Measurements from ENCODE around the gene NOP53.

NOP53 gene

DNA sequence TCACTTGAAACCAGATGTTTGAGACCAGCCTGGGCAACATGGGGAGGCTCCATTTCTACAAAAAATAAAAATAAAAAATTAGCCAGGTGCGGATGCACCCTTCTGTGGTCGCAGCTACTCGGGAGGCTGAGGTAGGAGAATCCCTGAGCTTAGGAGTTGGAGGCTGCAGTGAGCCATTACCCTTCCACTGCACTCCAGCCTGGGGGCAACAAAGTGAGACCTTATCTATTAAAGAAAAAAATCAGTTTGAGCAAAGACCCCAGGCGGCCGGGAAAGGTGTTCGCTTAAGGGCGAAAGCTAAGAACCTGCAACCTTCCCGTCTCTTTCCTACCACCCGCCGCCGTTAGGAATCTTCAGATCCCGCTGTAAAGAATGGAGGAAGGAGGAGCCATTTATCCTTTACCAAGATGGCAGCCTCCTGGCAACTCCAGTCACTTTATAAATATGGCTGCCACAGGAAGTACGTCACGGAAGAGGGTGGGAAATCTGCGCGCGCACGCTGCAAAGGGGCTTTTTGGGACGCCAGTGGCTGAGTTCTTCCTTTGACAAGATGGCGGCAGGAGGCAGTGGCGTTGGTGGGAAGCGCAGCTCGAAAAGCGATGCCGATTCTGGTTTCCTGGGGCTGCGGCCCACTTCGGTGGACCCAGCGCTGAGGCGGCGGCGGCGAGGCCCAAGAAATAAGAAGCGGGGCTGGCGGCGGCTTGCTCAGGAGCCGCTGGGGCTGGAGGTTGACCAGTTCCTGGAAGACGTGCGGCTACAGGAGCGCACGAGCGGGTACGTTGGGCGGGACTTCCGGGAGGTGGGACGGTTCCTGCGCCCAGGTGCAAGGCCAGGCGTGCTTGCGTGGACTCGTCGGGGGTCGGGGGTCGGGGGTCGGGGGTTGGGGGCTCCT is at the start of gene NOP53:
TSS of gene NOP53 (plus strand) at position 537 of the 892 bp plus-strand sequence. CDS start at position 551, 14 bp downstream.
- Histone ChIP-seq H3K9me3 (ENCODE audit: control insufficient read depth in 1 of 2, low read length in 2 of 2) (no peaks in the 10 kb centered on the region), H3K4me1 (ENCODE audit: control insufficient read depth in 1 of 2, insufficient read depth in 2 of 2, low read length in 2 of 2) (peaks cover 0 to 24% of the 10 kb centered on the region in 2 donors), H3K27me3 (ENCODE audit: low read depth, low read length) (no peaks in the 10 kb centered on the region), H3K4me3 (ENCODE audit: low read depth in 1 of 2, low read length in 2 of 2) (peak within 1 kb of the TSS; percentile 45 to 69), H3K27ac (ENCODE audit: low read length) (peak within 1 kb of the TSS; percentile 63), H3K36me3 (ENCODE audit: control insufficient read depth in 1 of 2, insufficient read depth in 2 of 2, low read length in 2 of 2) (peaks cover 15 to 33% of the 10 kb centered on the region in 2 donors)

DNA sequence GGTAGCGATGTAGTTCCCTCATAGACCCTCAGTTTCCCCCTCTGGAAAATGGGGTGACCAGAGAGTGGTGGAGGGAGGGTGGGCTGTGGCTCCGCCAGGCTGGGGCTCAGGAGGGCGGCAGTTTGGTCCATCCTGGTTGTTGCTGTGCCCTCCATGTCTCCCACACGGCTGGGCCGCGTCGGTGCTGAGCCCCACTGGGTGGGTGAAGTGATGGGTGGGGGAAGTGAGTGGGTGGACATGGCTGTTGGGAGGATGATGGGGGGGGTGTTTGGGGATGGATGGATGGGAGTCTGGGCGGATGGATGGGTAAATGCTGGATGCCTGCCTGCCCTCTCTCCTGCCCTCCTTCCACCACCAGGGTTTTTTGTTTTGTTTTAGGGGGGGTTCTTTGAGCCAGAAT is 48.7 kb upstream of the NOP53 start:
- Histone ChIP-seq H3K36me3 (ENCODE audit: control insufficient read depth in 1 of 2, insufficient read depth in 2 of 2, low read length in 2 of 2) (peaks cover 0 to 37% of the 10 kb centered on the region in 2 donors), H3K4me3 (ENCODE audit: low read depth in 1 of 2, low read length in 2 of 2) (no peak overlapping the region), H3K4me1 (ENCODE audit: control insufficient read depth in 1 of 2, insufficient read depth in 2 of 2, low read length in 2 of 2) (peaks cover 0 to 6% of the 10 kb centered on the region in 2 donors), H3K27me3 (ENCODE audit: low read depth, low read length) (no peaks in the 10 kb centered on the region), H3K9me3 (ENCODE audit: control insufficient read depth in 1 of 2, low read length in 2 of 2) (no peaks in the 10 kb centered on the region), H3K27ac (ENCODE audit: low read length) (no peak overlapping the region)

DNA sequence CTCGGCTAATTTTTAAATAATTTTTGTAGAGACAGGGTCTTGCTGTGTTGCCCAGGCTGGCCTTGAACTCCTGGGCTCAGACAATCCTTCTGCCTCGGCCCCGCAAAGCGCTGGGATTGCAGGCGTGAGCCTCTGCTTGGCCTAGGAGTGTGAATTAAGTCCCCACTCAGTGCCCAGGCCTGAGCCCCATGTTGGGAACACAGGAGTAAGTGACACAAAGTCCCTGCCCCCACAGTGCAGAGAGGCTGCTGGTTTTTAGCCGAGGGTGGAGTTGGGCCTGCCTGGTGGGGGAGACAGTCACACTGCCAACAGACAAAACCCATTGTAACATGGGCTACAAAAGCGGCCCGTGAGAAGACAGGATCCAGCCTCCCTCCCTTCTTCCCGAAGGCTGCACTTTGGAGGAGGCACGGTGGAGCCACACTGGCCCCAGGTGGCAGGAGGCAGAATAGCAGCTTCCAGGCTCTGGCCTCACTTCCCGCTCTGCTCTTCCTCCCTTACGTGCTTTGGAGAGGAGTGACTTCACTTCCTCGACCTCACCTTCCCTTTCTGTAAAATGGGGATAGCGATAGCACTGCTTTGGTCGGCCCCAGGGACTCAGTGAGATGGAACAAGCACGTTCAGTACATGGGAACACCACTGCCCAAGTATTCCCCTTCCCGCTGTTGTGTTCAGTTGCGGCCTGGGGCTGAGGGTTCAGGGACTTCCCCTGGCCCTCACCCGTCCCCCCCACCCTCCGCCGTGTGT is 47.3 kb upstream of the NOP53 start:
- Histone ChIP-seq H3K36me3 (ENCODE audit: control insufficient read depth in 1 of 2, insufficient read depth in 2 of 2, low read length in 2 of 2) (peaks cover 0 to 45% of the 10 kb centered on the region in 2 donors), H3K9me3 (ENCODE audit: control insufficient read depth in 1 of 2, low read length in 2 of 2) (no peaks in the 10 kb centered on the region), H3K27ac (ENCODE audit: low read length) (peak overlapping the region; percentile 14), H3K4me3 (ENCODE audit: low read depth in 1 of 2, low read length in 2 of 2) (no peak overlapping the region), H3K4me1 (ENCODE audit: control insufficient read depth in 1 of 2, insufficient read depth in 2 of 2, low read length in 2 of 2) (peaks cover 0 to 6% of the 10 kb centered on the region in 2 donors), H3K27me3 (ENCODE audit: low read depth, low read length) (no peaks in the 10 kb centered on the region)

DNA sequence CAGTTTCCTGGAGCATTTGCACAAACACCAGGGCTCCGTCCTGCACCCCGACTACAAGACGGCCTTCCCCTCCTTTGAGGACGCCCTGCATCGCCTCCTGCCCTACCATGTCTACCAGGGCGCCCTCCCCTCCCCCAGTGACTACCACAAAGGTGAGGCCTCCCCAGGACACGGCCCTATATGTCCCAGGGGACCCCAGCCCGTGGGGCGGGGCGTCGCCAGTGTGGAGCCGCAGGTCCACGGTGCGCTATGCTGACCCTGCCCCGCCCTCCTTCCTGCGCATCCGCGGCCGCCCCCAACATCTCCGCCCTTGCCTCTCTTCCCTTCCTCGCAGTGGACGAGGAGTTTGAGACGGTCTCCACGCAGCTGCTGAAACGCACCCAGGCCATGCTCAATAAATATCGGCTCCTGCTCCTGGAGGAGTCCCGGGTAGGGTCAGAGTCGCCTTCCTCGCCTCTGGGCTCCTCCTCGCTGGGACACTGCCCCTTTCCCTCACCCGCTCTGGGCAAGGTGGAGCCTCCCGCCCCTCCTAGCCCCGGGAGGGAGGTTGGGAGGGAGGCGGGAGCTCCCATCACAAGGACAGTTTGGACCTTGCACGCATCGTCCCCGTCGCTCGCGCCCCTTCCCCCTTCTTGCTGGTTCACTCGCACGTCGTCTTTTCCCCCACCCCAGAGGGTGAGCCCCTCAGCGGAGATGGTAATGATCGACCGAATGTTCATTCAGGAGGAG is 46.6 kb upstream of the NOP53 start:
- H3K4me1 ChIP-seq (ENCODE audit: control insufficient read depth in 1 of 2, insufficient read depth in 2 of 2, low read length in 2 of 2), result peaks cover 0 to 6% of the 10 kb centered on the region in 2 donors
- H3K27me3 ChIP-seq (ENCODE audit: low read depth, low read length), result no peaks in the 10 kb centered on the region
- H3K4me3 ChIP-seq (ENCODE audit: low read depth in 1 of 2, low read length in 2 of 2), result no peak overlapping the region
- no peak overlapping the region for H3K27ac ChIP-seq (ENCODE audit: low read length)
- H3K36me3 ChIP-seq (ENCODE audit: control insufficient read depth in 1 of 2, insufficient read depth in 2 of 2, low read length in 2 of 2), result peaks cover 4 to 48% of the 10 kb centered on the region in 2 donors
- no peaks in the 10 kb centered on the region for H3K9me3 ChIP-seq (ENCODE audit: control insufficient read depth in 1 of 2, low read length in 2 of 2)

DNA sequence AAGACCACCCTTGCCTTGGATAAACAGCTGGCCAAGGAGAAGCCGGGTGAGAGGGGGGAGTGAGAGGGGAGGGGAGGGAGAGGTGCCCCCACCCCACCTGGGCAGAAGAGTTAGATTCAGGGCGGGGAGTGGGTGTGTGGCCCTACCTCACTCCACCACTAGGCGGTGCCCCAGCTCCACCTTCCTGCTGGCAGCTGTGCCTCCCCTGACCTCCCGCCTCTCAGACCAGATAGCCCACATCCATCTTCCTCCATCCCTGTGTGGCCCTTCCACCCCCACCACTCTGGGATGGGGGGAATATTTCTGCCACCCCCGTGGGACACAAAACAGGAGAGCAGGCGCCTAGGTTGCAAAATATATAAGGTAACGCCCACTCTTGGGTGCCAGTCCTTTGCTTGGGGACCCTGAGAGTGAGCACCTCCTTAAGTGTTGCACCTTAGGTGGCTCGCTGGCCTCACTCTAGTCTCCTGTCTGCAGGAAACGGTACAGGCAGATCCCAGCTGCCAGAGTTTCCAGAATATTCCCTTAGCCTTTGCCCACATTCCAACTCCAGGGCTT is 45.9 kb upstream of the NOP53 start:
- Histone ChIP-seq H3K4me3 (ENCODE audit: low read depth in 1 of 2, low read length in 2 of 2) (no peak overlapping the region), H3K9me3 (ENCODE audit: control insufficient read depth in 1 of 2, low read length in 2 of 2) (no peaks in the 10 kb centered on the region), H3K36me3 (ENCODE audit: control insufficient read depth in 1 of 2, insufficient read depth in 2 of 2, low read length in 2 of 2) (peaks cover 4 to 48% of the 10 kb centered on the region in 2 donors), H3K4me1 (ENCODE audit: control insufficient read depth in 1 of 2, insufficient read depth in 2 of 2, low read length in 2 of 2) (peaks cover 0 to 6% of the 10 kb centered on the region in 2 donors), H3K27me3 (ENCODE audit: low read depth, low read length) (no peaks in the 10 kb centered on the region), H3K27ac (ENCODE audit: low read length) (no peak overlapping the region)

DNA sequence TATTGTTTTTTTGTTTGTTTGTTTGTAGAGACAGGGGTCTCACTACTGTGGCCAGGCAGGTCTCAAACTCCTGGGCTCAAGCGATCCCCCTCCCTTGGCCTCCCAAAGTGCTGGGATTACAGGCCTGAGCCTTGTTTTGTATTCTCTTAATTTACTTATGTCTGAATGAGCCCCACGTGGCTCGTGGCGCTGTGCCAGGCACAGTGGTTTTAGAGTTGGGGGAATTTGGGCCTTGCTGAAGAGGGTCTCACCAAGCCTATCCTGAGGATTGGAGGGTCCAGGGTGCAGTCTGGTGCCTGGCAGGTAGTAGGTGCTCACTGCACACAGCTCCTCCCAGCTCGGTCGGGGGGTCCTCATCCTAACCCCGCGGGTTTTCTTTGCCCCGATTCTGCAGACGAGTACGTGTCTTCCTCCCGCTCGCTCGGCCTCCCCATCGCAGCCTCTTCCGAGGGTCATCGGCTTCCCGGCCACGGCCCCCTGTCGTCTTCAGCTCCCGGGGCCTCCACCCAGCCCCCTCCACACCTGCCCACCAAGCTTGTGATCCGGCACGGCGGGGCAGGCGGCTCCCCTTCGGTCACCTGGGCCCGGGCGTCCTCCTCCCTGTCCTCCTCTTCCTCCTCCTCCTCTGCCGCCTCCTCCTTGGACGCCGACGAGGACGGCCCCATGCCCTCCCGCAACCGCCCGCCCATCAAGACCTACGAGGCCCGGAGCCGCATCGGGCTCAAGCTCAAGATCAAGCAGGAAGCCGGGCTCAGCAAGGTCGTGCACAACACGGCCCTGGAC is 44.2 kb upstream of the NOP53 start:
- Histone ChIP-seq H3K9me3 (ENCODE audit: control insufficient read depth in 1 of 2, low read length in 2 of 2) (no peaks in the 10 kb centered on the region), H3K27me3 (ENCODE audit: low read depth, low read length) (no peaks in the 10 kb centered on the region), H3K4me1 (ENCODE audit: control insufficient read depth in 1 of 2, insufficient read depth in 2 of 2, low read length in 2 of 2) (peaks cover 0 to 6% of the 10 kb centered on the region in 2 donors), H3K36me3 (ENCODE audit: control insufficient read depth in 1 of 2, insufficient read depth in 2 of 2, low read length in 2 of 2) (peaks cover 4 to 42% of the 10 kb centered on the region in 2 donors), H3K4me3 (ENCODE audit: low read depth in 1 of 2, low read length in 2 of 2) (no peak overlapping the region), H3K27ac (ENCODE audit: low read length) (no peak overlapping the region)

DNA sequence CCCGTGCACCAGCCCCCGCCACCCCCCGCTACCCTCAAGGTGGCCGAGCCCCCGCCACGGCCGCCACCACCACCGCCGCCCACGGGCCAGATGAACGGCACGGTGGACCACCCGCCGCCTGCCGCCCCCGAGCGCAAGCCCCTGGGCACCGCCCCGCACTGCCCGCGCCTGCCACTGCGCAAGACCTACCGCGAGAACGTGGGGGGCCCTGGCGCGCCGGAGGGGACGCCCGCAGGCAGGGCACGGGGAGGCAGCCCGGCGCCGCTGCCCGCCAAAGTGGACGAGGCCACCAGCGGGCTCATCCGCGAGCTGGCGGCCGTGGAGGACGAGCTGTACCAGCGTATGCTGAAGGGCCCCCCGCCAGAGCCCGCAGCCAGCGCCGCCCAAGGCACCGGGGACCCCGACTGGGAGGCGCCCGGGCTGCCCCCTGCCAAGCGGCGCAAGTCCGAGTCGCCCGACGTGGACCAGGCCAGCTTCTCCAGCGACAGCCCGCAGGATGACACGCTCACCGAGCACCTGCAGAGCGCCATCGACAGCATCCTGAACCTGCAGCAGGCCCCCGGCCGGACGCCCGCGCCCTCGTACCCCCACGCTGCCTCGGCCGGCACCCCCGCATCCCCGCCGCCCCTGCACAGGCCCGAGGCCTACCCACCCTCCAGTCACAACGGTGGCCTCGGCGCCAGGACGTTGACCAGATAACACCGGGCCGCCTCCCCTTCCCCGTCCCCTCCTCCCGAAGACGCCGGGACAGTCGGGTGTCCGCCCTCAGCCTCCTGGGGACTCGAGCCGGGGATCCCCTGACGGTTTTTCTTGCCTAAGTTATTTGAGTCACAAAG is 43.4 kb upstream of the NOP53 start:
- Histone ChIP-seq H3K4me3 (ENCODE audit: low read depth in 1 of 2, low read length in 2 of 2) (no peak overlapping the region), H3K27ac (ENCODE audit: low read length) (no peak overlapping the region), H3K27me3 (ENCODE audit: low read depth, low read length) (no peaks in the 10 kb centered on the region), H3K36me3 (ENCODE audit: control insufficient read depth in 1 of 2, insufficient read depth in 2 of 2, low read length in 2 of 2) (peaks cover 4 to 42% of the 10 kb centered on the region in 2 donors), H3K9me3 (ENCODE audit: control insufficient read depth in 1 of 2, low read length in 2 of 2) (no peaks in the 10 kb centered on the region), H3K4me1 (ENCODE audit: control insufficient read depth in 1 of 2, insufficient read depth in 2 of 2, low read length in 2 of 2) (peaks cover 0 to 8% of the 10 kb centered on the region in 2 donors)

DNA sequence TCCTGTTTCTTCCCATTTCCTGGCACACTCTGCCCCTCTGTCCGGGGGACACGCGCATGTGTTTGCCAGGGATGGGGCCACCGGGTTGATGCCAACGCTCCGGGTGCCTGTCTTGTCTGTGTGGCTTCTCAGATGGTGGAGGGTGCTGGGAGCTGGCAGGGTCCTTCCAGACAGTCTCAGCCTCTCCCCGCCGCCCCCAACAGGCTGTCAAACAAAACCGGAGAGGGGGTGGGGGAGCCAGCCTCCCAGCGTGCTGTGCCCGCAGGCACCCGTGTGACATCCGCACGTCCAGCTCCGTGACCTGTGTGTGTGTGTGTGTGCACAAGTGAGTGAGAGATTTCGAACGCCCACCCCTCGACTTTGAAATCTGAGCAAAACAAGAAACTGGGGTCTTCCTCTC is 42.7 kb upstream of the NOP53 start:
- H3K4me3 ChIP-seq (ENCODE audit: low read depth in 1 of 2, low read length in 2 of 2), result no peak overlapping the region
- peaks cover 4 to 42% of the 10 kb centered on the region in 2 donors for H3K36me3 ChIP-seq (ENCODE audit: control insufficient read depth in 1 of 2, insufficient read depth in 2 of 2, low read length in 2 of 2)
- no peak overlapping the region for H3K27ac ChIP-seq (ENCODE audit: low read length)
- H3K27me3 ChIP-seq (ENCODE audit: low read depth, low read length), result no peaks in the 10 kb centered on the region
- peaks cover 0 to 9% of the 10 kb centered on the region in 2 donors for H3K4me1 ChIP-seq (ENCODE audit: control insufficient read depth in 1 of 2, insufficient read depth in 2 of 2, low read length in 2 of 2)
- H3K9me3 ChIP-seq (ENCODE audit: control insufficient read depth in 1 of 2, low read length in 2 of 2), result no peaks in the 10 kb centered on the region

DNA sequence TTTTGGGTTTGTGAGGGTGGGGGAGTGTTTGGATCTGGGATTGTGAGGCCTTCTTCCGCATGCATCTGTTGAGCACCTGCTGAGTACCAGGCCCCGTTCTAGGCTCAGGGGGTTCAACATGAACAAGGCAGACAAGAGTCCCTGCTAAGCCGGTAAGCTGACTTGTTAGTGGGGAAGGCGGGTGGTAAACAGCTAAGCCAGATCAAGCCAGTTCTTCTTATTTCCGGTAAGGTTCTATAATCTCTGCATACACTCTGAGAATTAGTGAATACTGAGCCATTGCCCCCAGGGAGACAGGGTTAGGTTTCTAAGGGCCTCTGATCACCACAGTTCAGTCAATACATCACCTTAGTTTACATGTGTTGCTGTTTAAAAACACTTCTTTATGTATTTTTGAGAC is 42.0 kb upstream of the NOP53 start:
- Histone ChIP-seq H3K36me3 (ENCODE audit: control insufficient read depth in 1 of 2, insufficient read depth in 2 of 2, low read length in 2 of 2) (peaks cover 4 to 42% of the 10 kb centered on the region in 2 donors), H3K4me1 (ENCODE audit: control insufficient read depth in 1 of 2, insufficient read depth in 2 of 2, low read length in 2 of 2) (peaks cover 0 to 5% of the 10 kb centered on the region in 2 donors), H3K4me3 (ENCODE audit: low read depth in 1 of 2, low read length in 2 of 2) (no peak overlapping the region), H3K9me3 (ENCODE audit: control insufficient read depth in 1 of 2, low read length in 2 of 2) (no peaks in the 10 kb centered on the region), H3K27me3 (ENCODE audit: low read depth, low read length) (no peaks in the 10 kb centered on the region), H3K27ac (ENCODE audit: low read length) (no peak overlapping the region)

DNA sequence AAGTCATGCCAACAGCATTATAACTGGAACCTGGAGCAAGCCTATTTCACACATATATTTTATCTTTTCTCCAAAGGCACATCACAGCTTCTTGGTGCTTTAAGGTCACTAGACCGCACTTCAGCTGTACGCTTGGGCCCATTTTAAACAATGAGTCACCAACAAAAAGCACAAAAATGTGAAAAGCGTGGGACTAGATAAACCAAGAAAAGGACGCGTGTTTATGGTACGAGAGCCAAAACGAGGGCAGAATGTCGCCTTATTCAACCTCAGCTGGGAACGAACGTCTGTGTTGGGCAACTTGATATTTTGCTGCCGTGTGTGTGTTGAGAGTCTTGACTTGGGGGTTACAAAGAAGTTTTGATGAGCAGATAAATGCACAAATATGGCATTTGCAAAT is 41.3 kb upstream of the NOP53 start:
- no peak overlapping the region for H3K4me3 ChIP-seq (ENCODE audit: low read depth in 1 of 2, low read length in 2 of 2)
- H3K27me3 ChIP-seq (ENCODE audit: low read depth, low read length), result no peaks in the 10 kb centered on the region
- H3K27ac ChIP-seq (ENCODE audit: low read length), result no peak overlapping the region
- H3K9me3 ChIP-seq (ENCODE audit: control insufficient read depth in 1 of 2, low read length in 2 of 2), result no peaks in the 10 kb centered on the region
- H3K4me1 ChIP-seq (ENCODE audit: control insufficient read depth in 1 of 2, insufficient read depth in 2 of 2, low read length in 2 of 2), result peaks cover 0 to 5% of the 10 kb centered on the region in 2 donors
- peaks cover 4 to 35% of the 10 kb centered on the region in 2 donors for H3K36me3 ChIP-seq (ENCODE audit: control insufficient read depth in 1 of 2, insufficient read depth in 2 of 2, low read length in 2 of 2)
